CD4-positive, alpha-beta T cell treated with Interleukin-6 for 4 hours (primary cell): ENCODE measurements around the gene SV2C.

ENCODE experiments used
- DNase-seq: peaks from one replicate; pipeline ENCODE4 v3.0.0-alpha.2; 2020; ENCODE audit warnings: mixed read lengths

Gene SV2C

GRCh38 chr5:76099756-76100155 is 16.6 kb downstream of the SV2C start:
- no peak for DNase-seq

- DNase-seq = no peak
Observed at GRCh38 chr5:76104027-76104426, 20.8 kb downstream of the SV2C start.

- DNase-seq = no peak
Observed at GRCh38 chr5:76106149-76106548, 23.0 kb downstream of the SV2C start.

GRCh38 chr5:76111477-76112174 is 28.4 kb downstream of the SV2C start:
- DNase-seq = no peak

GRCh38 chr5:76113103-76113502 is 29.9 kb downstream of the SV2C start:
- no peak for DNase-seq

GRCh38 chr5:76114179-76114851 is 31.1 kb downstream of the SV2C start:
- no peak for DNase-seq

GRCh38 chr5:76125346-76125745 is 42.2 kb downstream of the SV2C start:
- DNase-seq = no peak

- no peak for DNase-seq
Observed at GRCh38 chr5:76125888-76126287, 42.7 kb downstream of the SV2C start.

GRCh38 chr5:76134003-76134402 is 50.8 kb downstream of the SV2C start:
- DNase-seq = no peak

GRCh38 chr5:76134646-76135045 is 51.5 kb downstream of the SV2C start:
- DNase-seq = no peak

- no peak for DNase-seq
Observed at GRCh38 chr5:76137887-76138542, 54.8 kb downstream of the SV2C start.

GRCh38 chr5:76143884-76144283 is 60.7 kb downstream of the SV2C start:
- DNase-seq = no peak

- DNase-seq = no peak
Observed at GRCh38 chr5:76144513-76145274, 61.5 kb downstream of the SV2C start.

- no peak for DNase-seq
Observed at GRCh38 chr5:76145945-76146344, 62.8 kb downstream of the SV2C start.

- DNase-seq = no peak
Observed at GRCh38 chr5:76149636-76150035, 66.5 kb downstream of the SV2C start.

- no peak for DNase-seq
Observed at GRCh38 chr5:76152161-76152560, 69.0 kb downstream of the SV2C start.

GRCh38 chr5:76152700-76153099 is 69.5 kb downstream of the SV2C start:
- DNase-seq = no peak

- DNase-seq = no peak
Observed at GRCh38 chr5:76153271-76153670, 70.1 kb downstream of the SV2C start.

GRCh38 chr5:76154009-76154690 is 71.0 kb downstream of the SV2C start:
- DNase-seq = no peak

GRCh38 chr5:76155536-76155935 is 72.4 kb downstream of the SV2C start:
- no peak for DNase-seq

- no peak for DNase-seq
Observed at GRCh38 chr5:76162335-76162734, 79.2 kb downstream of the SV2C start.

GRCh38 chr5:76163111-76163628 is 80.0 kb downstream of the SV2C start:
- no peak for DNase-seq

- no peak for DNase-seq
Observed at GRCh38 chr5:76165029-76165428, 81.8 kb downstream of the SV2C start.
